Stimulated activated CD8-positive, alpha-beta memory T cell treated with anti-CD3 and anti-CD28 coated beads, Interleukin-4, amount 100 ng/mL, for 24 hours (primary cell): Measurements from ENCODE around the gene UNC5CL.

Source experiments
- DNase-seq: peaks from one replicate; pipeline ENCODE4 v3.0.0-alpha.2; 2020; ENCODE audit warnings: low read depth

The UNC5CL gene

GRCh38 chr6:41063884-41064285, 24.9 kb upstream of the UNC5CL start:
- no peak for DNase-seq

DNA sequence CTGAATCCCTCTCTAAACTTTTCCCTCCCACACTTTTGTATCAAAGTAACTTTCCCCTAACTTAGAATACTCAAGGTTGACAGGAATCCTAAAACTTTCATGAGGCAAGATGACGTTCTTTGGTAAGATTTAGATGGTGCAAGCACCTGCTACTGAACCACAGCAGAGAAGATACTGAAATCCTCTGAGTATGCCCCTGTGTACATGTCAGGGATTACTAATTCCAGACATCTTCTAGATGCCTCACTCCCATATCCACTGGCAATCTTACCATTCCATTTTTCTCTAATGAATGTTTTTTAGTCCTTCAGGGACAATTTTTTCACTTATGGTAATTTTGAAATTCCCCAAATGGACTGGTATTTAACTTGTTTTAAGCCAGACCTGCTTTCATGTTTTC, 23.0 kb upstream of the UNC5CL start:
- no peak for DNase-seq

GRCh38 chr6:41061196-41061726, 22.2 kb upstream of the UNC5CL start:
- no peak for DNase-seq

GRCh38 chr6:41059556-41059955, 20.5 kb upstream of the UNC5CL start:
- DNase-seq, result no peak

DNA sequence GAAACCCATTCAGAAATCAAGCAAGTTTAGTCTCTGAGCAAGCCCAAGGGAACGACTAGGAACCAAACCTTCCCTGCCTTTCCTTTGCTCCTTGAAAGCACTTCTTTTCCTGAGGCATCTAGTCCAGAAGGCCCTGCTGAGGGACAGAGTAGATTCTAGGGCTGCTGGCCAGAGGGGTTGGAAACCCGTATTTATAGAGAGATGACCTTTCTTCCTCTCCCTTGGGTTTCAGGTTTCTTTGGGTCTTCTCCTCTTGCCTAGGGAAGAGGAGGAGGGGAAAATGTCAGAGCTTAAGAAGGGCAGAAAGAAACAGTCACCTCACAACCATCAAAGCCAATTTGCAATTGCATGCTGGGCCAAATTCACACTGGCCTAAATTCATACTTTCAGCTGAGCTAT, 19.8 kb upstream of the UNC5CL start:
- no peak for DNase-seq

DNA sequence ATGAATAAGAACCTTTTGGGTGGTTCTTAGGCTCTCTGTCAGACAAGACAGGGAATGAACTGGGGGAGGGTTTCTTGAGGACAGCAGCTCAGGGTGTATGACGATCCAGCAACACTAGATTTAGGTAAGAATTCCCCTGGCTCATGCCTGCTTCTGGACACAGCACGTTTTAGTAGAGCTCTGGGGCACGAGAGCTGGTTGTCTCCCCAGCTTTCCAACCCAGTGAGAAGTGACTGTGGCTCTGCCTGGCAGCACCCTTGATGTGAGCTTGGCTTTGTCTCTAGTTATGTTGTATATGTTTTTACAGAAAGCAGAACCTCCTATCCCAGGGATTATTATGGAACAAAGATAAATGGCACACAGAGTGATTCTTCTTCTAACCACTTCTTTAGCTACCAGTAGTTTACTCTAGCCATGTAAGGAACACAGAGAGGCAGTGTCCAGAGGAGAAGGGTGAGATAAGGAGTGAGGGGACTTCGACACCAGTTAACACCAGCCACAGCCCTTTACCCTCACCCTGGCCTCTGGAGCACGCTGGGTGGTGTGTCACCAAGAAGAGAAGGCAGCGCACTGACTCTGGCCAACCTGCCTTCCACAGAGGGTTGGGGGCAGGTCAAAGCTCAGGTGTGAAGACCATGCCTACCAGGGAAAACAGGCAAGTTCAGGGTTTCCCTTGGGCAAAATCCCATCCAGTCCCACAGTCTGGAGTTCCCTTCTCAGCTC, 17.9 kb upstream of the UNC5CL start:
- DNase-seq, result no peak

- DNase-seq, result no peak
Observed at GRCh38 chr6:41055149-41055548, 16.1 kb upstream of the UNC5CL start.

- DNase-seq, result no peak
Observed at GRCh38 chr6:41054511-41054910, 15.5 kb upstream of the UNC5CL start.

DNA sequence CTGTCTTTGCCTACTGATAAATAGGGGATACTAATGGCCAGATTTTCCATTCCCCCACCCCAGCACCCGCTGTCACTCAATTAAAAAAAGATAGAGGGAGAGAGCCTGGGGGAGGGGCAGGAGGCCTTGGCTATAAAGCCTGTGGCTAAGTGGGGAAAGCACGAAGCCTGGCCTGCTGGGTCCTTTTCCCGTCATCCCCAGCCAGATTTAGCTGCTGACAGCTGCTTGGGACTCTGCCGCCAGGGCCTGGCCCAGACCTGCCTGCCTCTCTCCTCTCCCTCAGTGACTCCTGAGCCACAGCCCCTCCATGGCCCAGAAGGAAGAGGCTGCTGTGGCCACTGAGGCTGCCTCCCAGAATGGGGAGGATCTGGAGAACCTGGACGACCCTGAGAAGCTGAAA, 14.0 kb upstream of the UNC5CL start, which contains the start of gene APOBEC2:
Gene APOBEC2 (plus strand): TSS at position 162 of the 400 bp plus-strand sequence. CDS start 146 bp downstream, at position 308.
- no peak for DNase-seq

DNA sequence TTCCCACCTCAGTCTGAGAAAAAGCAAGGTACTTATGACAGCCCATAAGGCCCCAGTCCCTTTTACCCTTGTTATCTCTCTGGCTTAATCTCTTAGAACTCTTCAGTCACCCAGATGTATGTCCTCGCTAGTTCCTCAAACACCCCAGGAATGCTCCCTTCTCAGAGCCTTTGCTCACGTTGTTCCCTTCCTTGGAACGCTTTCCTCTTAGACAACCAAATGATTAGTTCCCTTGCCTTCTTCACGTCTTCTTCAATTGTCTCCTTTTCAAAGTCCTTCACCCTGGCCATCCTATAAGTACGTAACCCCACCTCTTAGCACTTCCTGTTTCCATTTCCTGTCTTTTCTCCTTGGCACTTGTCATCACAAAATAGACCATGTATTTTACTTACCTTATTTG, 12.9 kb upstream of the UNC5CL start:
- DNase-seq, result no peak

DNA sequence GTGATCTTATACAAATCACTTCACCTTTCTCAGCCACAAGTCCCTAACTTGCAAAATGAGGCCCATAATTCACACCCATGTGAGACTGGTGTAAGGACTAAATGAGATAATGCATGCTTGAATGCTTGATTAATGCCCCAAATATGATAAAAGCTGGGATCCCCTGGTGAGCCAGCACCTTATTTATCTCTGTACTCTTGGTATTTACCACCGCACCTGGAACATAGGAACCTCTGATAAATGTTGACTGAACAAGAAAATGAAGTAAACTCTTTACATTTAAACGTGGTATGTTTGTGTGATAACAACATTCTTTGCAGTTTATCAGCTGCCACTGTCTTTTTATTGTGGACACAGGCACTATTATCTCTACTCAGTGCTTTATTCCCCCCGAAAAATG, 11.5 kb upstream of the UNC5CL start:
- DNase-seq, result no peak

- no peak for DNase-seq
Observed at GRCh38 chr6:41049955-41050354, 10.9 kb upstream of the UNC5CL start.

DNA sequence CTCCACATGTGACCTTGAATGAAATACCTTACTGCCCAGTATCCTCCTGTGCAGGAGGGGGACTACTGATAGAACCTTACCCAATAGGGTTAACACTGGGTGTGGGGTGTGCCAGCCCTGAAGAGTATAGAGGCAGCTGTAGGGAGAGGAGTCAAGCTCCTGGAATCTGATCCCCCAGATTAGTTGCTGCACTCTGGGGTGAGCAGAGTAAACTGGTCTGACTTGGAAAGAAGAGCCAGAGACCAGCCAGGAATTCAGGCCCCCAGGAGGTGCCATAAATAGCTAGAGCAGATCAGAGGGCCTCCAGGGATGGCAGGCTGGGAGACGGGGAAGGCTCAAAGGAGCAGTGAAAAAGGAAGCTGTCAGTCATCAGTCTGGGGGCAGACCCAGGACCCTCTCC, 10.5 kb upstream of the UNC5CL start:
- no peak for DNase-seq

DNA sequence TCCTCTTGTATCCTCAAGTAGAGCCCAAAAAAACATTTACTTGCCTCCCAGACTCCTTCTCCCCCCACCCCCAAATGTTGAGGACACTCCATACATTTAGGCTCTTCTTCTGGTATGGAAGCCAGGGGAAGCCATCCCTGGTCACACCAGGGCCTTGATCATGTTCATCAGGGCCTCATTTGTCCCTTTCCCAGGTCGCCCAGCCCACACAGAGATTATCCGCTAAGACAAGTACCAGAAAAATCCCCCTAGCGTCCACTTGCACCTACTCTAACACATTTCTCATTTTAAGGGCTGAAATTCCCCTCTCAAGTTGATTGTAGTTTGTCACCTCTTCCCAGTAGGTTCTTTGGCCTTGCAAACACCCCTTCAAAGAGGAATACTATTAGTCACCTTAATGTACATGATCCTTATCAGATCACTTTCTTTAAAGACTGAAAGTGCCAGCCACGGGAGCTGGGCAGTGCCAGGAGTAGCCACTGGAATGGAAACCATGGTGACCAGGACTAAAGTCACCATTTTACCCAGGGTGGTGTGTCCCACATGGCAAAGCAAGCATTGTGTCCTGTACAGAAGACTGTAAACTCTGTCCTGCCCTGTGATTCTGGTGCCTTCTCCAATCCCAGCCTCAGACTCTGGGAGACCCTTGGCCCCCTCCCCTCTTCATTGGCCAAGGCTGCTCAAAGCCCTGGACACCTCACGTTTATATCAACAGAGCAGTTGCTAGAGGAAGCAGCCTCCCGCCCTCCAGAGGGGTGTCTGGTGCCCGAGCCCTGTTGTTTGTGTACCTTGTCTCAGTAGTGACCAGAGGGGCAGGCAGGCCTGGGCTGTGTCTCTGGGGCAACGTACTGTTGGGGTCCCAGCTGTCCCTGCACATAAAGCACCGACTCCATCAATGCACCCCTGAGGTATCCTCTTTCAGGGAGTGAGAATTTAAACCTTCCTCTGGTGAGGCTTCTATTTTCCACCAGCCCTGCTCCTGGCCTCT, 9.0 kb upstream of the UNC5CL start:
- no peak for DNase-seq

- no peak for DNase-seq
Observed at GRCh38 chr6:41047306-41047705, 8.3 kb upstream of the UNC5CL start.

DNA sequence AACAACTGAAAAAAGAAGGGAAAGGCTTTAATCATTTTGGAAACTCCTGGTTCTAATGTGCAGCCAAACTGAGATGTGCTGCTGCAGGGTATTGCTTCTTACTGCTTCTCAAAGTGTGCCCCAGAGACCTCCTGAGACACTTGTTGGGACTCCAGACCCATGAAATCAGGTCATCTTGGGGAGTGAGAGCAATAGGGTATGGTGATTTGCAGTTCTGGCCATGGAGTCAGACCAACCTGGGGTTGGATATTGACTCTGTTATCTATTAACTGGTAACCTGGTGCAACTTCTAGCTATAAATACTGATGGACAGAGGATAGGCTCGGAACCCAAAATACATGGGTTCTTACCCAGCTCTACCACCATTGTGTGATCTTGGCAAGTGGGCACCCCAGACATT, 7.1 kb upstream of the UNC5CL start:
- DNase-seq, result no peak

DNA sequence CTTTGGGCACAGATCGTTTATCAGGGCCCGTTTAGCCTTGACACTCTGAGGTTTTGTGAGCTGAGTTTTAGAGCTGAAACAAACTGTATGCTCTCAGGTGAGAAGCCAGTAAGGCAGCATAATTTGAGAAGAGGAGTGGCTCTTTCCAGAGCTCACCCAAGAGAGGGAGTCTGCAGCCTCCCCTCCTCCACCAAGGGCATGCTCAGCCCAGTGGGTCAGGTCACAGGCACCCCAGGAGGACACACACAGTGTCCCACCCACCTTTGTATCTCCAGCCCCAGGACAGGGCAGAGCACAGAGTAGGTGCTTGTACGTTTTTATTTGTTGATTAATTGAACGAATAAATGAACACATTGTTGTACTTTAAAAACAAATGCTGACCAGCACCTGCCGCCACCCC, 6.6 kb upstream of the UNC5CL start:
- DNase-seq, result no peak

GRCh38 chr6:41043151-41043550, 4.1 kb upstream of the UNC5CL start:
- DNase-seq, result no peak

- no peak for DNase-seq
Observed at GRCh38 chr6:41042226-41043055, 3.4 kb upstream of the UNC5CL start, which contains the start of gene TSPO2. TSS of gene TSPO2 (plus strand) at chr6:41042467. CDS start at chr6:41042986, 519 bp downstream.

DNA sequence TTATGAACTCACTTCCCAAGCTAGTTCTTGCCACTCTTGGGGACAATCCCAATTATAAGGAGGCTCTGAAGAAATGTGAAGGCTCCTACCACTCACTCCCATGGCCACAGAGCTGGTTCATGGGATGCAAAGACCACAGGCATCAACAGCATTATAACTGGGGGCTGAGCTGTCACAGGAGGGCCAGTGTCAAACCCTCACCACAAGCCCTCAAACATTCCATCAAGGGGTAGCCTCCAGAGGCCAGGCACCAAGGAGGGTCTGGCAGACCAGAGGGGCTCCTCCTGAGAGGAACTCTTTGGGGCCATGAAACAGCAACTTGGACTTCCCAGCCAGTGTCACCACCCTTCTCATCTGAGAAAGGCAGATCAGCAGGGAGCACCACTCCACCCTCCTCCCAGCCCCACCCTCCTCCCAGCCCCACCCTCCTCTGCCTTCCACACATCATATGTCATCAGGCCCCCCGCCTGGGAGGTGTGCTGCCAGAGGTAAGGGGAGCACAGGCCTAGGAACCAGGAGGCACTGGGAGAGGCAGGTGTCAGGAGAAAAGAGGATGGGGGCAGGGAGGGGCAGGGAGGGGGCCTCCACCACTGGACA, 2.0 kb upstream of the UNC5CL start:
- no peak for DNase-seq
